Measurements from ENCODE around the gene GNB5. TPM values are rescaled to one million over a fixed set of nuclear protein-coding genes. Genes with fewer than 3 reads are reported as not detected.

GNB5 gene
- total and polyA plus RNA-seq, 2 of the 13 experiments (the other 11 are each of a cell fraction or from before 2014, with no cell fraction given) = 13.7 to 14.4 TPM

- Histone ChIP-seq H3K27ac (ENCODE audit: extremely low read length, insufficient read depth, low read length) (no peak overlapping the region), H4K20me1 (ENCODE audit: insufficient read depth, low read length) (no peaks in the 10 kb centered on the region), H3K36me3 (replicated peaks in 1 of 2; ENCODE audit: control insufficient read depth in 1 of 2, insufficient read depth in 2 of 2, low read length in 2 of 2) (peaks cover 17 to 81% of the 10 kb centered on the region in 2 experiments), H2AFZ (ENCODE audit: low read length) (no peak overlapping the region), H3K4me3 (replicated peaks in 1 of 3; ENCODE audit: insufficient read depth in 1 of 3, low read depth in 2 of 3, low read length in 3 of 3) (no peak overlapping the region), H3K27me3 (ENCODE audit: control insufficient read depth in 1 of 2, insufficient read depth in 2 of 2, low read length in 2 of 2) (no peaks in the 10 kb centered on the region), H3K79me2 (ENCODE audit: insufficient read depth, low read length) (no peaks in the 10 kb centered on the region), H3K9ac (ENCODE audit: insufficient read depth, low read depth, low read length) (no peak overlapping the region), H3K4me2 (ENCODE audit: low read depth, low read length) (no peak overlapping the region), H3K9me3 (ENCODE audit: low read length) (no peaks in the 10 kb centered on the region), H3K4me1 (ENCODE audit: insufficient read depth, low read length) (no peaks in the 10 kb centered on the region)
- FAIRE-seq = no peak
- TF ChIP-seq RBFOX2 (IDR thresholded peaks at IDR 0.05; ENCODE audit: low read depth, low read length) (no peak), FOXO4 (CRISPR knock-in tag; conservative IDR thresholded peaks at IDR 0.05) (no peak), NFIB (CRISPR knock-in tag; IDR thresholded peaks at IDR 0.05; ENCODE audit: borderline replicate concordance) (no peak), ZBTB34 (CRISPR knock-in tag; IDR thresholded peaks at IDR 0.05) (no peak), ARNTL (CRISPR knock-in tag; IDR thresholded peaks at IDR 0.05) (no peak), E2F2 (CRISPR knock-in tag; IDR thresholded peaks at IDR 0.05; ENCODE audit: borderline replicate concordance) (no peak), ZNF383 (CRISPR knock-in tag; IDR thresholded peaks at IDR 0.05; ENCODE audit: borderline replicate concordance) (no peak)
- in situ Hi-C loops (cut with HindIII; ENCODE audit: extremely low pct_ligation_motif_present, low pct_unique_long_range_greater_than_20kb) (no loop called here), intact Hi-C loops (cut with micrococcal nuclease; ENCODE audit: unreplicated experiment) (no loop called here)
- CTCF ChIA-PET (ENCODE audit: low intra/inter-chr PET ratio, low total read pairs) = no interaction called here
- WGBS (ENCODE audit: low lambda C conversion rate) = 100% methylated on average over 4 of the region's 4 CpGs
- DNase-seq (ENCODE audit: low spot score) = no peak
- BruUV-seq (replicated peaks) = no TSS peak
- ATAC-seq = no peak
- POLR2A ChIA-PET = no interaction called here
Measured at GRCh38 chr15:52218816-52219215, 27.6 kb upstream of the GNB5 start.

All from HepG2 (cell line).